Large intestine (tissue), 3 donors: ENCODE data around the gene HDAC4. TPM values are rescaled to one million over a fixed set of nuclear protein-coding genes. Genes with fewer than 3 reads are reported as not detected.

Experiments used
- DNase-seq, 2 donors: peaks; one replicate each; pipeline versions ENCODE4 v3.0.0 to v3.0.0-alpha.2; 2013
- H3K27ac ChIP-seq: one replicate; pipeline ENCODE4 v1.5.1; 2013; ENCODE audit warnings: low read length
- H3K27me3 ChIP-seq: 2 replicates; pipeline ENCODE4 v1.6.1; 2013; ENCODE audit warnings: low read length; ENCODE audit not compliant: control insufficient read depth, insufficient read depth
- H3K36me3 ChIP-seq: 2 replicates; pipeline ENCODE4 v1.6.1; 2013; ENCODE audit warnings: low read length; ENCODE audit not compliant: control insufficient read depth, insufficient read depth
- H3K4me1 ChIP-seq: one replicate; pipeline ENCODE4 v1.6.1; 2013; ENCODE audit warnings: low read length; ENCODE audit not compliant: control insufficient read depth, insufficient read depth
- H3K4me3 ChIP-seq: one replicate; pipeline ENCODE4 v1.5.1; 2013; ENCODE audit warnings: low read length
- H3K9me3 ChIP-seq: one replicate; pipeline ENCODE4 v1.6.1; 2013; ENCODE audit warnings: mild to moderate bottlenecking, low read depth, low read length, moderate library complexity; ENCODE audit not compliant: control insufficient read depth
- WGBS: methylation state at CpG from one replicate; pipeline ENCODE4 v1.1.5; 2013; ENCODE audit warnings: low lambda C conversion rate; ENCODE audit not compliant: insufficient coverage; 5-methylcytosine and 5-hydroxymethylcytosine counted together
- polyA plus RNA-seq: library from polyadenylated mRNA; unstranded; fragments of 120-200 nt; gene quantifications from one replicate; pipeline ENCODE4 v1.2.1, GENCODE V29; 2013

HDAC4 gene
- polyA plus RNA-seq, 1 donor = 10.7 TPM

GRCh38 chr2:239326831-239327535 is 73.8 kb downstream of the HDAC4 start:
- Histone ChIP-seq H3K4me1 (peaks cover 12% of the 10 kb centered on the region), H3K9me3 (no peaks in the 10 kb centered on the region), H3K36me3 (no peaks in the 10 kb centered on the region), H3K27me3 (no peaks in the 10 kb centered on the region), H3K4me3 (no peak overlapping the region), H3K27ac (no peak overlapping the region)
- no CpG with 5 or more reads among the region's 16 CpGs for WGBS
- DNase-seq = no peak

GRCh38 chr2:239324456-239324855 is 76.4 kb downstream of the HDAC4 start:
- Histone ChIP-seq H3K4me1 (peaks cover 12% of the 10 kb centered on the region), H3K4me3 (no peak overlapping the region), H3K36me3 (no peaks in the 10 kb centered on the region), H3K9me3 (no peaks in the 10 kb centered on the region), H3K27ac (no peak overlapping the region), H3K27me3 (no peaks in the 10 kb centered on the region)
- 81% methylated on average over 3 of the region's 14 CpGs for WGBS
- DNase-seq = no peak

- no peaks in the 10 kb centered on the region for H3K36me3 ChIP-seq
- H3K4me1 ChIP-seq = peaks cover 9% of the 10 kb centered on the region
- WGBS = no CpG with 5 or more reads among the region's 14 CpGs
- DNase-seq = no peak
- H3K27me3 ChIP-seq = no peaks in the 10 kb centered on the region
- H3K27ac ChIP-seq = no peak overlapping the region
- no peak overlapping the region for H3K4me3 ChIP-seq
- no peaks in the 10 kb centered on the region for H3K9me3 ChIP-seq
Measured at GRCh38 chr2:239323447-239323846, 77.4 kb downstream of the HDAC4 start.

GRCh38 chr2:239322416-239323086 is 78.3 kb downstream of the HDAC4 start:
- H3K9me3 ChIP-seq = no peaks in the 10 kb centered on the region
- H3K36me3 ChIP-seq = no peaks in the 10 kb centered on the region
- WGBS = no CpG with 5 or more reads among the region's 14 CpGs
- H3K27ac ChIP-seq = no peak overlapping the region
- H3K27me3 ChIP-seq = no peaks in the 10 kb centered on the region
- no peak overlapping the region for H3K4me3 ChIP-seq
- H3K4me1 ChIP-seq = peaks cover under 1% of the 10 kb centered on the region
- DNase-seq = peak in 1 of 2 donors; percentile 59

- Histone ChIP-seq H3K36me3 (no peaks in the 10 kb centered on the region), H3K27ac (no peak overlapping the region), H3K9me3 (no peaks in the 10 kb centered on the region), H3K27me3 (no peaks in the 10 kb centered on the region), H3K4me1 (peaks cover 2% of the 10 kb centered on the region), H3K4me3 (no peak overlapping the region)
- no CpG with 5 or more reads among the region's 9 CpGs for WGBS
- DNase-seq = no peak
Measured at GRCh38 chr2:239321596-239322415, 79.0 kb downstream of the HDAC4 start.

- WGBS = 76% methylated on average over 3 of the region's 20 CpGs
- Histone ChIP-seq H3K27ac (no peak overlapping the region), H3K4me3 (no peak overlapping the region), H3K36me3 (no peaks in the 10 kb centered on the region), H3K27me3 (no peaks in the 10 kb centered on the region), H3K9me3 (no peaks in the 10 kb centered on the region), H3K4me1 (peaks cover 2% of the 10 kb centered on the region)
- DNase-seq = no peak
Measured at GRCh38 chr2:239318790-239319661, 81.8 kb downstream of the HDAC4 start.

- DNase-seq = no peak
- no peaks in the 10 kb centered on the region for H3K27me3 ChIP-seq
- 94% methylated on average over 11 of the region's 18 CpGs for WGBS
- H3K4me3 ChIP-seq = no peak overlapping the region
- H3K36me3 ChIP-seq = no peaks in the 10 kb centered on the region
- peaks cover 2% of the 10 kb centered on the region for H3K4me1 ChIP-seq
- no peak overlapping the region for H3K27ac ChIP-seq
- H3K9me3 ChIP-seq = no peaks in the 10 kb centered on the region
Measured at GRCh38 chr2:239318151-239318611, 82.6 kb downstream of the HDAC4 start.

GRCh38 chr2:239316562-239317465 is 84.0 kb downstream of the HDAC4 start:
- no peak overlapping the region for H3K27ac ChIP-seq
- H3K36me3 ChIP-seq = no peaks in the 10 kb centered on the region
- no peak overlapping the region for H3K4me3 ChIP-seq
- peaks cover 3% of the 10 kb centered on the region for H3K4me1 ChIP-seq
- H3K27me3 ChIP-seq = no peaks in the 10 kb centered on the region
- no peak for DNase-seq
- WGBS = 85% methylated on average over 4 of the region's 20 CpGs
- peaks cover 4% of the 10 kb centered on the region for H3K9me3 ChIP-seq

- H3K4me3 ChIP-seq = no peak overlapping the region
- no peaks in the 10 kb centered on the region for H3K36me3 ChIP-seq
- H3K4me1 ChIP-seq = peaks cover 5% of the 10 kb centered on the region
- H3K27me3 ChIP-seq = no peaks in the 10 kb centered on the region
- DNase-seq = no peak
- H3K27ac ChIP-seq = no peak overlapping the region
- no CpG with 5 or more reads among the region's 10 CpGs for WGBS
- peaks cover 4% of the 10 kb centered on the region for H3K9me3 ChIP-seq
Measured at GRCh38 chr2:239315308-239315707, 85.5 kb downstream of the HDAC4 start.
